GM19035 (cell line): ENCODE data around the gene SCN3B.
A peak's percentile ranks its signal among the peaks of the same experiment; 100 is the strongest.

Experiments
- ATAC-seq: cut with Tn5 transposase; IDR thresholded peaks from one replicate; pipeline ENCODE4 v1.9.1; 2021; ENCODE audit not compliant: unreplicated experiment

Gene SCN3B

DNA sequence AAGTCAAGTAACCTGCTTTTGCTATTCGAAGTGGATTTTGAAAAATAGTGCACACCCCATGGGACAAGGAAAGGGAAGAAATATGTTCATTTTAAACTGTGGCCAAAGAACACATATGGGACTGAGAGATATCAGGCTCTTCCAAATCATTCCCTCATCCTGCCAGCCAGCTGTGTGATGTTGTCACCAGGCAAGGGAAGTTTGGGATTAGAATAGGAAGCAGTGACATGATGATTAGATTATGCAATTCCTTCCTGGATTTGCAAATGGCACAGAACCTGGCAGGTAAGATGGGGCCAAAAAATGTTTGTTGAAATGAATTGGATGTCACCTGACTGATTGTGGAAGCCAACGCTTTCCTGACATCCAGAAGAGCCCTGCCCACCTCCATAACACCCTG, 4.9 kb upstream of the SCN3B start:
- no peak for ATAC-seq

DNA sequence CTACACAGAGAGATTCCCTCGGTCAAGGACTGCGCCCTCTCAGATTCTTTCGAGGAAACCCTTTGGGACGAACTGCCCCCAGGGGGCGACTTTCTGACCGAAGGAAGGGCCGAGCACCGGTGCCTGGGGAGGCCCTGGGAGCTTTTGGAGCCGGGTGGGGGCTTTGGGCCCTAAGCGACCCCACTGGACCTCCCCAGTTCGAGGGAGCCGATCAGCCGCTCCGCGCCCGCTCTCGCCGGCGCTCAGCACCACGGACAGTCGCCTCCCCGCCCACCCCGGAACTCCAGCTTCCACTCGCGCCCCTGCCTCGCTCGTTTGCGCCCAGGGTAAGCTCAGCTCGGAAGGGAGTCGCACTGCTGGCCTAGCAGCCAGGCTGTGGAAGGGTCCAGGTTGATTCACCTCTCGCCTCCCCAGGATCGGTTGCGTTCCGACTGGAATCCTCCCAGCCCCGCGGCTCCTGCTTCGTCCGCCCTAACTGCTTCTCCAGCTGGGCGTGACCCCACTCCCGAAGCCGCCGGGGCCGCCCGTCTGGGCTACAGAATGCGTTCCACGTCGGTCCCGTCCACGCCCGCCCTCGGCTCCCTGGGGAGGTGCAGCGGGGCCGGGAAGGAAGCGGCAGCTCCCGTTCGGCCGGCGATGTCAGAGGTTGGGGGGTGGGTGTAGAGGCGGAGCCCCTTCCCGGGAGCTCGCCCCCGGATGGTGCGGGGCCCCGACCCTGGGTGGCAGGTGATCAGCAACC, 428 bp downstream of the SCN3B start:
- no peak for ATAC-seq

DNA sequence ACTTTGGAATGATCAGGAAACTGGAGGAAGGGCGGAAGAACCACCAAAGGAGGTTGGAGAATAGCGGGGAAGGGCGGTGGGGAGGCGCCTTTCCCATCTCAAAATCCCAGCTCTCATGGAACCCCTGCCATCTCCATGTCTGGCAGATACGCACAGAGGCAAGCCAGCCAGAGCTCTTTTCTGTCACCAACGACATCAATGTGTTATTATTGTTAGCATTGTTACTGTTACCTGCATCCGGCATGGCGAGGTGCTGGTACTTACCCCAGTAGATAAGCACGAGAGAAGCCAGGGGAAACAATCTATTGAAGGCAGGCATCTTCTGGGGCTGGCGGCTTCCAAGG, 969 bp downstream of the SCN3B start:
- no peak for ATAC-seq

DNA sequence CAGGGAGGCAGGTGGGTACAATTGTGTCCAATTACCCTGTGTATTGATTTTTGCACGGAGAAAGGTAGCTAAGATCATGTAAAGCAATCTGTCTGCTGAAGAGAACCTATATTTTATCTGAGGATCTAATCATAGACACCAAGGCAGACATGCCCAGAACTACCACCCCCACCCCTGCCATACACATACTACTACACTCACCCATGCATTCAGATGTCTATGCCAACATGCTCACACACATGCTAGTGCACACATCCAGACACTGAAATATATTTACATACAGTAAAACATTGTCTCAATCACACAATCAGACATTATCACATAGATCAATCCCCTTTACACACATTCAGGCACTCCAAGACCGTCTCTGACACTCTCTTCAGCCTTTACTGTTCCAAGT, 1.8 kb downstream of the SCN3B start:
- ATAC-seq, result no peak

DNA sequence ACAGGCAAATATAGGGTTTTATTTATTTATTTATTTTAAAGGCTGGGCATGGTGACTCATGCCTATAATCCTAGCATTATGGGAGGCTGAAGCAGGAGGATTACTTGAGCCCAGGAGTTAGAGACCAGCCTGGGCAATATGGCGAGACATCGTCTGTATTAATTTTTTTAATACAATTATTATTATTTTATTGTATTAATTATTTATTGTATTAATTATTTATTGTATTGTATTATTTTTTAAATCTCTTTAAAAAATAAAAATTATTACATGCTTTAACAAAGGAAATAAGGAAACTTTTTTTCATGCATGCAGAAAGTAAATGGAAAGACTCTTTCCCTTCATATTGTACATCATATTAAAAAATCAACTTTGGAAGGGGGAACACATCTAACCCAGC, 3.5 kb downstream of the SCN3B start:
- ATAC-seq, result no peak

DNA sequence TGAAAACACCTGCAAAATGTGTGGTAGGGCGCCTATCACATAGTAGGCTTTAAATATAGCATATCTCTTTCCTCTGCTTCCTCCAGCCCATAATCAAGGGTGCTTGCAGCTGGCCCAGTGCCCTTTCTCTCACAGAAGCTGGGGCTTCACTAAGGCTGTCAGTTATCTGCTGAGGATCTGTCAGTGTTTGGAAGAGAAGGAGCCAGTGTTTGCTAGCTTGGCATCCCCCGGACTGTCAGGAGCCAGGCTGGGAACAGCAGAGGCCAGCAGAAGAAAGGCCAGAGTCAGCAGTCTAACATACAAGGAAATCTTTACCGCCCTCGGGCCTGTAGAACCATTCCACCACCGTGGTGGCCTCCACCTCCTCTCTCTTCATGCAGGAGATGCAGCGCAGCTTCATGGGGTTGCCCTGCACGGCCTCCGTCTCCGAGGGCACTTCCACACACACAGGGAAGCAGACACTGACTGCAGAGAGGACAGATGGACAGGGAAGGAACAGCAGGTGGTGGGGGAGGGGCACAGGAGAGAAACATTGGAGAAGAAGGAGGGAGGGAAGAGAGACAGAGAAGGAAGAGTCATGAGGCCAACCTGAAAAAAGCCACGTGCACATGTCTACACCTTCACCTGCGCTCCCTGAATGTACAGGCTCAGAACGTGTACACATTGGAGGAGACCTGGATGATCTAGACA, 9.0 kb downstream of the SCN3B start:
- ATAC-seq, result no peak

DNA sequence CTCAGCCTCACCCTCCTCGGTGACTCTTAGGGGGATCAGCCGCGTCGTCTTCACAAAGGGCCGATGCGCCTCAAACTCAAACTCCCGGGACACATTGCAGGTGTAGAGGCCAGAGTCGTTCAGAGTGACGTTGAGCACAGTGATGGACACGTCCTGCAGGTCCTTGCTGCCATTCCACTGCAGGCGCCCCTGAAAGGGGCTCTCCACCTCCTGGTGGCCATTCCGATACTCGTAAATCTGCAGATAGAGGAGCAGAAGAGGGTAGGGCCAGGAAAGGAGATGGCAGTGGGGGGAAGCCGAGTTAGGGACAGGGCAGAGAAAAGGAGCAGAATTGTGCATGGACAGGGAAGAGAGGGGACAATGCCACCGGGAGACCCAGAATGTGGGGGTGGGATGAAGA, 12.0 kb downstream of the SCN3B start:
- no peak for ATAC-seq

DNA sequence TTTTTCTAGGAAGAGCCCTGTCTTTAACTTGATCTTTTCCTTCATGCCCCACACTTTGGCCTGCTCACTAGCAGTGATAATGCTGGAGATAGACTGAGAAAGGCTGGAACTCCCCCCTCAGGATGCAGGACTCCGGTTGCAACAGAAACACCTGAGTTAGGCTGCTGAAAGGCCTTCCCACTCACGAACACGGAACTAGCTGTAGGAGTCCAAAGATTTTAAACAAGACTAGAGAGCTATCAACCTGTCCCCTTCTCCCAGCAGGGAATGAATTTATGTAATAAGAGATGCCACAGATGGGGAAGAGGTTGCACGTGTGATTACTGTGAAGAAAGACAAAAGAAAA, 13.0 kb downstream of the SCN3B start:
- no peak for ATAC-seq

DNA sequence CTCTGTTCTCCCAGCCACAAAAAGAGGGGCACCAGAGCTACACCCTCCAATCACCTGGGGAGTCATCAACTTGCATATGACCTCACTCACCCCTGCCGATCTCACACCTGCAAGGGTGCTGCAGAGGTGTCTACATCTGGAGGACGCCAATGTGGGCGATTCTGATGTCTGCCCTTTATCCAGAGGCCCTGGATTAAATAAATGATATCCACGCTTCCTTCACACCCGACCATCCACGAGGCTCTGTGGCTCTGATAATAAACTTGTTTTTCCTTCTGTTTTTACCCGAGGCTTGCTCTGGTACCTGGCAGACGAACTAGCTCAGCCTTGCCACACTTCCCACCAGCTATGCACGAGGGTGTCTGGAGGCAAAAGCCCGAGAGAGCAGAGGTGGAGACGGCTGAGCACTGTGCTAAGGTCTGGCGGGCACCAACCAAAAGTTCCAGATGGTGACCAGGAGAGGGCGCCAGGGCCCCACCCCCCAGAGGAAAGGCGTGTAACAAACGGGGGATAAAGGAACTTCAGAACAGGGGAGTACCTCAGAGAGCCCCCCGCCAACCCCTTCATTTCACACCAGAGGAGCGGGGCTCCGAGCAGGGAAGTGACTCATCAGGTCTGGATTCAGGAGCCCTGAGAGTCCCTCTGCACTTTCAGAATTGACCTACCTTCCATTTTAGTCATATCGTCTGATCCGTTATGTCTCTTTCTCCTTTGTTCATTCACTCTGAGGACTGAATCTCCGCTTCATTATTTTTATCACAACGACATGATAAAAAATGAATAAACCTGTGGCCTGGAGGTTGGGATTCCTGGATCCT, 13.5 kb downstream of the SCN3B start:
- peak; percentile 82 for ATAC-seq

DNA sequence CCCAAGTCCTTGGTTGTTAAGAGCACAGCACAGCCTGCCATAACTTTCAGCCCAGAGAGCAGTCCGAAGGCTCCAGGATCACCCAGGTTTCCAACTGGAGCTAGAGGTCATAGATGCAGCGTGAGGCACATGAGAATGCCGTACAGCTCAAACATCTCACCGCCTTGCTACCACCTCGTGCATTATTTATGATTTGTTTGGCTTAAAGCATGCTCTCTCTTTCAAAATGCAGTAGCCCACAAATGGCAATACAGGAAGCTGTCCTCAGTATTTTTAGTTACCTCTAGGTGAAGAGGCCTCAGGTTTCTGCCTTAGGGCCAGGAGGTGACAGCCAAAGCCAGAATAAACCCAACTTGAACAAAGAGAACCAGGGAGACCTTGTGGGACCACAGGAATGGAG, 14.4 kb downstream of the SCN3B start:
- no peak for ATAC-seq

DNA sequence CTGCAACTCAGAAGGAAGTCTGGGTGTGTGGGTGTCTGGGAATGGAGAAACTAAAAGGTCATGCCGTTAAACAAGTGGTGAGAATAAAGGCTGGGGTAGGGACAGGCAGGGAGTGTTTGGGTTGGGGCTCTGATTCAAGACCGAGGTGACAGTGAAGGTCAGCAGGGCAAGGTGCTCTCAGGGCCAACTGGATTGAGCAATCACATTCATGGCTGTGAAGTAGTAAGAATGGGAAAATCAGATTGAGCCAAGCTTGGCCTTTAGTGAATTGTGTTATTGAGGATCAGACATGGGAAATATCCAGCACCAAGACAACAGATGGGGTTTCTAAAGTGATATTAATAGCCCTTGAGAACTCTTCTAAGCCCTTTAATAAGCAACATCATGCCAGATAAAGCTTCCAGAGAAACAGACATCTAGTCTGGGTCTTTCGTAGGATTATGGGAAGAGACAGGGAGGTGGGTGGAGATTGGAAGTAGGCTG, 24.3 kb downstream of the SCN3B start:
- no peak for ATAC-seq

DNA sequence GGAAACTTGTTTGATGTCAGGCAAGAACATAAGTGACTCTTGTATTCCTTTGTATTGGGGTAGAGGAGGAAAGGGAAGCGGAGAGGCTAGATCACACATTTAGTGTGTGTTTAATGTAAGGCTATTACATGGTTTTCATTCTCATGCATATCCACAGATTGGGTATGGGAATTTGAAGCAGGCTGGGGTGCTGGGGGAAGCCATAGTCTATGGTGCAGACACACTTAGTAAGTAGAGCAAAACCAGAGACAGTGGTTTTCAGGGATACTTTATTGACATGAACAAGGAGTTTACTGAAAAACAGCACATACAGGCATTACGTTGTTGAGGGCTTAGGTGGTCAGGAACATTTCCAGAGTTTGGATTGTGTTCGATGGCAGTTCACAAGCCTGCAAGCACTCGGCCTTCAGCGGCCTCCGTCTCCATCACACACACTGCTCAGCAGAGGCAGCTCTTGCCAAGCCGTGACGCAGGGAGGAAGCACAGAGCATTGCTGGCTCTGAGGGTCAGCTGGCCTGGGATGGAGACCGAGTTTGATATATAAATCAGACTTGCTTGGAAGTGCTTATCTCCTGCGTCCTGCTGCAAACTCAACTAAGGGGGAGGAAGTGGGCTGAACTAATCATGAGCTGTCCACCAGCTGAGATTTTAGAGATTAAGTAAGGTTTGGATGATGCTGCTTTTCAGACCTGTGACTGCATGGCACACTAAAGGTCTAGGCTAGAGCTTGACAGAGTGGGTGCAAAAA, 25.3 kb downstream of the SCN3B start:
- no peak for ATAC-seq

DNA sequence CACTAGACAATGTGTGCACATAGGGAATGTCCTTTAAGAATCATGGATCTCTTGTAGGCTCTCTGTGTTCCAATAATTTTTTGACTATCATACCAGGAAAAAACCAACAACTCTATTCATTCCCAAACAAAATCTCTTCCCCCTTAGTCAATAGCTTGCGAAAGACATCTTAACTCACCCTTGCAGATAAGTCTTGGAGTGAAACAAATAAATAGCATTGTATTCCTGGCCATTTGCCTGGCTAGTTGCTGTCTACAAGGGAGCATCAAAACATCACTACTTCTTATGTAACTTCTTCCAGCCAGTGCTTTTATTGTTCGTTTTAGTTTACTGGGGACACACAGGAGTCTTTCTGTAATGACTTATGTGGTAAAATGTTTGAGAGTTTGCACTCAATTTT, 29.4 kb downstream of the SCN3B start:
- ATAC-seq, result no peak

DNA sequence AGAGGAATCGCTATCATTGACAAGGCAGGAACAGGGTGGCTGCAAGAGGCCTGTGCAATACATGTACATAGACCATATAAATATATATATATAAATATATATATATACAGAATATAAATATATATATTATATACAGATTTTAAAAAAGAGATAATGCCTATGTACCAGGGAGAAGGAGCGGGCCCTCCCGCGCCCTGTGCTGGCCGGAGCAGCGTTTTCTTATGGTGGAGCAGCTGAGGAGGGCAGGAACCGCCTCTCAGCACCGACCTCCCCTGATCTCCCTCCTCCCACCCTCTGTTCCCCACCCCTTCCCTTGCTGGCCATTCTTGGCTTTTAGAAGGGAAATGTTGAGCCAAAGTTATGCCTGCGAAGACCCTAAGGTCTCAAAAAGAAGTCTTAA, 31.8 kb downstream of the SCN3B start:
- no peak for ATAC-seq

DNA sequence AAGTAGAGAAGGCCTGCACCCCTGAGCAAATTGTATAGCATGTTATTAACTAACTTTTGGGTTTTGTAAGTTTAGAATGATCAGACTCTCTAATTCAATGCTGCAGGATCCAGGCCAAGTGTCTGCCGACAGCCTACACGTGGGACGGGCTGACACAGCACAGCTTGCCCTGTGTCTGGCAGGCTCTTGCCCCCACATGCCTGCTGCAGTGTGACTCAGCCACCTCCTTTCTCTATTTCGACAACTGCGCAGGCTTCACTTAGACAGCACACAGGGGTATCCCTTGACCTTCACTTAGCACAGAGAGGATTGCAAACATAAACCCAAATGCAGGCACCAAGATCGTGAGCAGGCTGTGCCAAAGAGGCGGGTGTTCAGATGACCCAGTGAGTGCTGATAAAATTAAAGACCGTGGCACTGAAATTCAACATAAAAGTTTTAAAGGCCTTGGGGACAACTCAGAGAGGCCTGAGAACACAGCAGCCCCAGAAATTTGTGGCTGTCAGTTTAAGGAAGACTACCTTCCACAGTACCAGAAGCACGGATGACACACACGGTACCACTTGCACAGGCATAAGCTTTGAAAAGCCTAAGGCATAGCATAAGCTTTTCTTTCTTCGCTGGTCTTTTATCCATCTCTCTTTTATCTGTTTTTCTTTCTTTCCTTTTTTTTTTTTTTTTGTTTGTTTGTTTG, 37.8 kb downstream of the SCN3B start:
- no peak for ATAC-seq

DNA sequence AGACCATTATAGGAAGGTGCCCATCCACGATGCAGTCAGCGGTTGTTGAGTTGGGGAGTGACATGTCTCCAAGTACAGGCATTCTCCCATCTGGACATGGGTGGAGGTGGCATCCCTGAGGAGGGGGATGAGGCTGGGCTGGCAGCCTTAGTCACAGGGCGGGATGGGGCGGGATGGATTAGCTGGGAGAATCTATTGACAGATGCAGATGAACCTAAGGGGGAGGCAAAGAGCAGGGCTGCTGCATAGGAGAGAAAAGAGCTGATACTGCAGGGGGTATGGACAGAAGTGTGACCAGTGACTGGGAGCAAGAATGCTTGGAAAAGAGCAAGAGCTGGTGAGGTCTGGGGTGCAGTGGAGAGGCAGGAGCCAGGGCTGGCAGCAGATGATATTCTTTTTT, 42.7 kb downstream of the SCN3B start:
- ATAC-seq, result no peak

DNA sequence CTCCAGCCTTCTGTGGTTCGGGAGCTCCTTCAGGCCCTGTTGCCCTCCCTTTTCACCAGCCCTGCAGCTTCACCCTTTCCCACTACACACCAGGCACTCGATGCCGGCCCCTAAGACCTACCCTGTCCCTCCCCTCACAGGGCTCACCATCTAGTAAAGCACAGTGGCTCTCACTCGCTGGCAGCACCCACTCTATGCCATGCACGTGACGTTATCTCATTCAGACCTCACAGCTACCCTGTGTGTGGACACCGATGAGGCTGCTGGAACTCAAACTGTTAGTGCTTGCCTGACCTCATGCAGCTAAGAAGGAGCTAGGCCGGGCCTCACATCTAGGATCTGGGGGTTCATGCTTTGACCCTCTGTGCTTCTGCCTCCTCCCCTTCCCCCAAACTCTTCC, 45.5 kb downstream of the SCN3B start:
- no peak for ATAC-seq

DNA sequence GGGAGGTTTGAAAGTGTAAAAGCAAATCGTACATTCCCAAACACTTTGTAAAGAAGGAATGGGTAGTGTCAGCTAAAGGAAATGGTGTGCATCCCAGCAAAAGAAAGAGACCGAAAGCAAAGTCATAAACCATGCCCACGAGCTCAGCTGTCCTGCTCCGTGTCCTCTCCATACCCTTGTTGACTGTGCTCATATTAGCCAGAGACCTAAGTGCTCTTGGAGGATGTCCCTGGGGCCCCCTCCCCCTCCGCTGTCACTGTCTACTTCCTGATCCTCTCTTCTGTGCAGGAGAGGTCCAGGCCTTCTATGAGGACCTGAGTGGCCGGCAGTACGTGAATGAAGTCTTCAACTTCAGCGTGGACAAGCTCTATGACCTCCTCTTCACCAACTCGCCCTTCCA, 46.1 kb downstream of the SCN3B start:
- ATAC-seq, result no peak

DNA sequence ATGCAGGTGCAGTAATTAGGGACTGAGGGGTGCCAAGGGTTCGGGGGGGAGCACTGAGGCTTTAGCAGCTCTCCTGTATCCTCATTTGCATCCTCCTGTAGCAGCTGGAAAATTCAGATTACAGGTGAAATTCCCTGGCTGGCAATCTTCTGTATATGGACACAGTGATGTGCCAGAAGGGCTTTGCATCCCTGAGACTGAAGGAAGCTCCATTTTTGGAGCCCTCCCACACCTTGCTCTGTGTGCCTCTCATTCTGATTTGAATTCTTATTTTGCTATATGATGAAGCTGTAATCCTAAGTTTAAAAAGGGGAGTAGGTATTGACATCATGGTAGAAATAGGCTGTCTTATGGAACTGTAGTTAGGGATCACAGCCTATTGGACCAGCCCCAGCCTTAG, 46.6 kb downstream of the SCN3B start:
- no peak for ATAC-seq

DNA sequence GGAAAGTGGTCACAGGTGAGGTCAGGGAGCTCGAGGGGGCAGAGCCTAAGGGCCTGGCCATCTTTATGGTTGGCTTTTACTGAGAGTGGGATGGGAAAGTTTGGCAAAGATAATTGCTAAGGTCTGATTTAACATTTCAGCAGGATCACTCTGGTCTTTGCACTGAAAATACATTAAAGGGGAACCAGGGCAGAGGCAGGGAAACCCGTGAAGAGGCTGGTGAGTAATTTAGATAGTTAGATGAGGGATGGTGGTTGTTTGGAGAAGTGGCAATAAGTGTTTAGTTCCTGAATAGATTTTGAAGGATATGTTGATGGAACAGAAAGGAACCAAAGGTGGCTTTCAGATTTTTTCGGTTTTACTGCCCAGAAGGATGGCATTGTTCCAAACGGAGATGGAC, 50.8 kb downstream of the SCN3B start:
- no peak for ATAC-seq

DNA sequence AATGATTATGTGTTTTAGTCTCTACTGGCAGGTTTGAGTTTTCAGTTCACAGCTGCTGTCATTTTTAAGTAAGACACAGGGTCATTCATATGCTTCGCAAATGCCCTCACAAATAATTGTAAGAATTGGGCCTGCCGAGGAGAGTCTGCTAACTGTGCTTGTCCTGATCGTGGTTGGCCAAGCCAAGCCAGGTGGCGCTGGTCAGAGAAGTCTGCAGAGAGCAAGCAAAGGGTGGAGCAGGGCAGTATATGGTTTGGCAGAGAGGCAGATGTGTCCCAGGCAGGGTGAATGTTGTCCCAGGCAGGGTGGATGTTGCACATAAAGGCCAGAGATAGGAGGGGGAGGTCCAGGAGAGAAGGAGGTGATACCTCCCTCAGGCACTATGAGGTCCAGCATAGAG, 52.7 kb downstream of the SCN3B start:
- no peak for ATAC-seq
